GM06990 (cell line): ENCODE results near the gene TWNK.
A peak's percentile ranks its signal among the peaks of the same experiment; 100 is the strongest.
"Not testable (repeated sequence)": the region's sequence is repeated elsewhere in the genome, so short reads cannot be mapped to it uniquely, and the experiment has no call there.

Experiments used
- DNase-seq: peaks from one replicate; pipeline ENCODE4 v3.0.0-alpha.2; 2011; ENCODE audit not compliant: insufficient read length; ENCODE audit errors: extremely low read depth
- H3K27me3 ChIP-seq: replicated peaks from 2 replicates; pipeline ENCODE4 v1.6.0; 2011; ENCODE audit warnings: low read length; ENCODE audit not compliant: control insufficient read depth, insufficient read depth
- H3K36me3 ChIP-seq: 2 replicates; pipeline ENCODE4 v1.5.1; 2011; ENCODE audit warnings: low read length; ENCODE audit not compliant: control insufficient read depth, insufficient read depth
- H3K4me3 ChIP-seq: replicated peaks from 2 replicates; pipeline ENCODE4 v1.5.1; 2011; ENCODE audit warnings: low read depth, mild to moderate bottlenecking, control low read depth, low read length
- CTCF ChIP-seq: IDR thresholded peaks from 2 replicates; pipeline ENCODE4 v1.5.1; 2011; ENCODE audit warnings: low read length, control low read depth, mild to moderate bottlenecking, inconsistent platforms; ENCODE audit not compliant: insufficient read depth, poor library complexity, severe bottlenecking

The TWNK gene

GRCh38 chr10:101030496-101031127 is 43.3 kb downstream of the TWNK start:
- H3K27me3 ChIP-seq: no peaks in the 10 kb centered on the region; the same call in 1 of the 2 replicates
- no peak for DNase-seq
- TF ChIP-seq CTCF: no peak

GRCh38 chr10:101031128-101031795 is 43.9 kb downstream of the TWNK start, which contains the start of the genes PDZD7 and SFXN3:
PDZD7 (minus strand) TSS chr10:101031129; CDS start chr10:101030219, 910 bp downstream.
SFXN3 (plus strand) TSS chr10:101031234; CDS start chr10:101034695, 3,461 bp downstream.
- no peak for TF ChIP-seq CTCF
- peak; percentile 89 for DNase-seq
- no peaks in the 10 kb centered on the region; the same call in 1 of the 2 replicates for H3K27me3 ChIP-seq
- no peaks in the 10 kb centered on the region for H3K36me3 ChIP-seq
- peak within 1 kb of the TSS; percentile 51 for H3K4me3 ChIP-seq

More at GRCh38 chr10:101030496-101031127, 43.3 kb downstream of the TWNK start:
- Histone ChIP-seq H3K4me3 (no peak overlapping the region), H3K36me3 (no peaks in the 10 kb centered on the region)

- Histone ChIP-seq H3K36me3 (no peaks in the 10 kb centered on the region), H3K4me3 (peak overlapping the region; percentile 51), H3K27me3 (no peaks in the 10 kb centered on the region; the same call in 1 of the 2 replicates)
- no peak for TF ChIP-seq CTCF
- DNase-seq: peak; percentile 55
Observed at GRCh38 chr10:101031796-101032636, 44.7 kb downstream of the TWNK start.

GRCh38 chr10:101032637-101033224 is 45.4 kb downstream of the TWNK start:
- H3K27me3 ChIP-seq: no peaks in the 10 kb centered on the region; the same call in 1 of the 2 replicates
- no peaks in the 10 kb centered on the region for H3K36me3 ChIP-seq
- no peak for DNase-seq
- no peak for TF ChIP-seq CTCF
- H3K4me3 ChIP-seq: peak overlapping the region; percentile 51

- no peak for DNase-seq
- H3K27me3 ChIP-seq: no peaks in the 10 kb centered on the region; the same call in 1 of the 2 replicates
- H3K36me3 ChIP-seq: no peaks in the 10 kb centered on the region
- no peak overlapping the region for H3K4me3 ChIP-seq
- no peak for TF ChIP-seq CTCF
Observed at GRCh38 chr10:101033276-101033675, 45.9 kb downstream of the TWNK start.

GRCh38 chr10:101034404-101034803 is 47.1 kb downstream of the TWNK start:
- H3K36me3 ChIP-seq, H3K27me3 ChIP-seq, H3K4me3 ChIP-seq, DNase-seq: not testable (repeated sequence)
